Measurements from ENCODE around the gene TROAP. TPM values are rescaled to one million over a fixed set of nuclear protein-coding genes. Genes with fewer than 3 reads are reported as not detected.

Gene TROAP
- total RNA-seq, 3 donors from 2014 or later (not counting 1 experiment from before 2014, with no cell fraction given) = 0.58 to 3.0 (median 2.2) TPM

DNA sequence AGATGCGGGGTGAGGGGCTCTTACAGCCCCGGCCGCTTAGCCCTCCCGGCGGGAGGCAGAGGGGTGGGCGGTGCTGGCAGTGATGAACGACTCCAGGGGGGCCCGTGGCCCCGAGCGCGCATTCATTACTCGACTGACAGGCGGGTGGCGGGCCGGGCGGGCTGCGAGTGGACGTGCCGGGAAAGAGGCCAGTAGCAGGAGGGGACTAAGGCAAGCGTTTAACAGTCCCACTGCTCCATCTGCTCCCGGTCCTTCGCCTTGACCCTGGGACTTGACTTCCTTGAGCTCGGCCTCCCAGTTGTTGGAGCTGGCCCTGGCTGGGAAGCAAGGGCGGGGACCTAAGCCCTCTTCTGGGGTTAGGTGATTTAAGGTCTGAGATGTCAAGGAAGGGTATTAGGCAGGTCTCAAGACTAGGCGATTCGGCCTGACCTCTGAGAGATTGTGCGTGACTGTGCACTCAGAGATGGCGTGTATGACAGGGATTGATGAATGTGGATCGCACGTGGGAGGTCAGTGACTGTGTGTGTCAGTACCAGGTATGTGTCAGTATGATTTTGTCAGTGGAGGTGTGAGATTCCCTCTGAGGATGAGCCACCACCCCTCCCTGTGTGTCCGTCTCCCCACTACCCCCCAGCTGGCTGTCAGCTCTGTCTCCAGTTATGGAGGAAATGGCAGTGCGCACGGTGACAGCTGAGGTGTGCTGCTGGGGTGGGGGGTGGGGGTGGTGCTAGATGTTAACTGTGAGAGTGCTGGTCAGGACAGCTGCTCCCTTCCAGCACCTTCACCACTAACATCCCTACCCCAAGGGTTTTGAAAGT is 20.1 kb downstream of the TROAP start:
- Histone ChIP-seq H3K4me1 (ENCODE audit: control insufficient read depth, insufficient read depth, low read length) (peaks cover 62% of the 10 kb centered on the region), H3K9me3 (ENCODE audit: control insufficient read depth, insufficient read depth, low read length) (no peaks in the 10 kb centered on the region), H3K27ac (ENCODE audit: low read length) (no peak overlapping the region), H3K36me3 (ENCODE audit: control insufficient read depth, insufficient read depth, low read length) (no peaks in the 10 kb centered on the region), H3K27me3 (ENCODE audit: control insufficient read depth, insufficient read depth, low read length) (peaks cover 52% of the 10 kb centered on the region), H3K4me3 (ENCODE audit: low read length) (peak overlapping the region; percentile 12)
- Mint-ChIP-seq H3K27me3 (ENCODE audit: low read depth in 2 of 2) (peaks cover 43 to 66% of the 10 kb centered on the region in 2 donors), H3K9me3 (no peaks in the 10 kb centered on the region), H3K4me1 (peaks cover 22 to 41% of the 10 kb centered on the region in 2 donors), H3K27ac (peak overlapping the region in 1 of 2 donors; percentile 22), H3K36me3 (no peaks in the 10 kb centered on the region), H3K4me3 (peak overlapping the region; percentile 74)
- ATAC-seq = peak in 1 of 3 donors; percentile 51
- peak in 1 of 2 donors; percentile 53 for DNase-seq
- 4% methylated on average over 30 of the region's 33 CpGs for WGBS (ENCODE audit: insufficient coverage)
- TF ChIP-seq, protein P1, sequence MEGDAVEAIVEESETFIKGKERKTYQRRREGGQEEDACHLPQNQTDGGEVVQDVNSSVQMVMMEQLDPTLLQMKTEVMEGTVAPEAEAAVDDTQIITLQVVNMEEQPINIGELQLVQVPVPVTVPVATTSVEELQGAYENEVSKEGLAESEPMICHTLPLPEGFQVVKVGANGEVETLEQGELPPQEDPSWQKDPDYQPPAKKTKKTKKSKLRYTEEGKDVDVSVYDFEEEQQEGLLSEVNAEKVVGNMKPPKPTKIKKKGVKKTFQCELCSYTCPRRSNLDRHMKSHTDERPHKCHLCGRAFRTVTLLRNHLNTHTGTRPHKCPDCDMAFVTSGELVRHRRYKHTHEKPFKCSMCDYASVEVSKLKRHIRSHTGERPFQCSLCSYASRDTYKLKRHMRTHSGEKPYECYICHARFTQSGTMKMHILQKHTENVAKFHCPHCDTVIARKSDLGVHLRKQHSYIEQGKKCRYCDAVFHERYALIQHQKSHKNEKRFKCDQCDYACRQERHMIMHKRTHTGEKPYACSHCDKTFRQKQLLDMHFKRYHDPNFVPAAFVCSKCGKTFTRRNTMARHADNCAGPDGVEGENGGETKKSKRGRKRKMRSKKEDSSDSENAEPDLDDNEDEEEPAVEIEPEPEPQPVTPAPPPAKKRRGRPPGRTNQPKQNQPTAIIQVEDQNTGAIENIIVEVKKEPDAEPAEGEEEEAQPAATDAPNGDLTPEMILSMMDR (IDR thresholded peaks at IDR 0.05) = no peak
- intact Hi-C loops (cut with micrococcal nuclease) = loop anchor here (1.0 kb wide), 1 partner anchor 55 kb away; no protein-coding TSS in a partner anchor

DNA sequence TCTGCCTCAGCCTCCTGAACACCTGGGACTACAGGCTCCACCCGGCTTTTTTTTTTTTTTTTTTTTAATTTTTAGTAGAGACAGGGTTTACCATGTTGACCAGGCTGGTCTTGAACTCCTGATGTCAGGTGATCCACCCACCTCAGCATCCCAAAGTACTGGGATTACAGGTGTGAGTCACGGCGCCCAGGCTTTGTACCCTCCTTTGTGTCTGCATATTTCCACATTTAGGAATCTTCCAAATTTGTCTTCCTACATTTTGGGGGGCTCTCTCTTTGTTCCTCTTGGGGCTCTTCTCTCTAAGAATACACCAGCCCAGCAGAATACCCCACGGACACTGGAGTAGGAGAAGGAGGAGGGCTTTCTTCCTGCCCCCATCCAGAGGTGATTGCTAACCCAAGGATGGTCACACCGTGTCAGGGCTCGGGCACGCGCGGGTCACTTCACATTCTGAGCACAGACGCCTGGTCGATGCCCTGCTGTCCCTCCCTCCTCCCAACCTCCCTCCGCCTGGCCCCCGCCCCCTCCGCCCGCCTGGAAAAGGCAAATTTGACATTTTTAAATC is 21.5 kb downstream of the TROAP start:
- Mint-ChIP-seq H3K9me3 (no peaks in the 10 kb centered on the region), H3K4me3 (no peak overlapping the region), H3K36me3 (no peaks in the 10 kb centered on the region), H3K27me3 (ENCODE audit: low read depth in 2 of 2) (peaks cover 33 to 63% of the 10 kb centered on the region in 2 donors), H3K4me1 (peaks cover 22 to 41% of the 10 kb centered on the region in 2 donors), H3K27ac (no peak overlapping the region)
- TF ChIP-seq, protein P1 (IDR thresholded peaks at IDR 0.05) = no peak
- WGBS (ENCODE audit: insufficient coverage) = 12% methylated on average over 13 of the region's 15 CpGs
- Histone ChIP-seq H3K36me3 (ENCODE audit: control insufficient read depth, insufficient read depth, low read length) (no peaks in the 10 kb centered on the region), H3K4me1 (ENCODE audit: control insufficient read depth, insufficient read depth, low read length) (peaks cover 63% of the 10 kb centered on the region), H3K27ac (ENCODE audit: low read length) (no peak overlapping the region), H3K9me3 (ENCODE audit: control insufficient read depth, insufficient read depth, low read length) (no peaks in the 10 kb centered on the region), H3K27me3 (ENCODE audit: control insufficient read depth, insufficient read depth, low read length) (peaks cover 66% of the 10 kb centered on the region), H3K4me3 (ENCODE audit: low read length) (no peak overlapping the region)
- no peak for ATAC-seq
- no peak for DNase-seq
- intact Hi-C loops (cut with micrococcal nuclease) = no loop called here

DNA sequence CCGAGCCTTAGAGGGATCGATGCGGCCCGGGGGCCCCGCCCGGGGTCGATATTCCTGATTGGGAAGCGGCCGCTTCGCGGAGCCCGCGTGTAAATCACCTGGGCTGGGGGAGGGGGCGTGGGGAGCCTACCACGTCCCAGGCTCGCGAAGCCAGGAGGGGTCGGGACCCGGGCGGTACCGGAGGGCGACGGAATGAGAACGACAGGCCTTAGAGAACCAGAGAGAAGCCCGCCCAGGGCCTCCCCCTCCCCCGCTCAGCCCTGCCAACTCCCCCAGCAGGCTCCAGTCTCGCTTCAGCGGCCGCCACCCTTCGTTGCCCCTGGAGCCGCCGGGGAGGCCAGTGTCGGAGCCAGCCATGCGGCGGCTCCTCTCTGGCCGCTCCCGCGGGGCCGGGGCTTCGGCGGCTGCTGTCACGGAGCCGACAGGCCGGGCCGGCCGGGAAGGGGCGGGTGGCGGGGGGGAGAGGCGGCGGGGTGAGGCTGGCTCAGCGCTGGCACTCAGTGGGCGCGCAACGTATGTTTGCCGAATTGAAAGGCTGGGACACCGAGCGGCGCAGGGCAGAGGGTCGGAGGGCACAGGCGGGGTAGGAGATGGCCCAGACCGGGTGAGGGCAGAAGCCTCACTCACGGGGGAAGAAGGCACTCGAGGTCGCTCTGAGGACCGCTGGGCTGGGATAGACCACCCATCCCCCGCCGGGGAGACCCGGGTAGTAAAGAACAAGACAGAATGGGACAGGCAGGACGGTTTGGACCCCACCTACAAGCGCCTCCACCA is 22.2 kb downstream of the TROAP start:
- Mint-ChIP-seq H3K9me3 (no peaks in the 10 kb centered on the region), H3K27me3 (ENCODE audit: low read depth in 2 of 2) (peaks cover 26 to 60% of the 10 kb centered on the region in 2 donors), H3K27ac (no peak overlapping the region), H3K4me3 (peak overlapping the region; percentile 62), H3K36me3 (no peaks in the 10 kb centered on the region), H3K4me1 (peaks cover 22 to 41% of the 10 kb centered on the region in 2 donors)
- peaks cover 63% of the 10 kb centered on the region for H3K4me1 ChIP-seq (ENCODE audit: control insufficient read depth, insufficient read depth, low read length)
- H3K27ac ChIP-seq (ENCODE audit: low read length) = no peak overlapping the region
- DNase-seq (peak in 1 of 2 donors; percentile 43), ATAC-seq (no peak)
- no peaks in the 10 kb centered on the region for H3K36me3 ChIP-seq (ENCODE audit: control insufficient read depth, insufficient read depth, low read length)
- H3K27me3 ChIP-seq (ENCODE audit: control insufficient read depth, insufficient read depth, low read length) = peaks cover 66% of the 10 kb centered on the region
- 2% methylated on average over 61 of the region's 70 CpGs for WGBS (ENCODE audit: insufficient coverage)
- no peaks in the 10 kb centered on the region for H3K9me3 ChIP-seq (ENCODE audit: control insufficient read depth, insufficient read depth, low read length)
- no peak overlapping the region for H3K4me3 ChIP-seq (ENCODE audit: low read length)
- TF ChIP-seq, protein P1 (IDR thresholded peaks at IDR 0.05) = no peak
- intact Hi-C loops (cut with micrococcal nuclease) = no loop called here

All from natural killer cell (primary cell).